ENCODE data around the gene NAPEPLD.

Gene NAPEPLD

DNA sequence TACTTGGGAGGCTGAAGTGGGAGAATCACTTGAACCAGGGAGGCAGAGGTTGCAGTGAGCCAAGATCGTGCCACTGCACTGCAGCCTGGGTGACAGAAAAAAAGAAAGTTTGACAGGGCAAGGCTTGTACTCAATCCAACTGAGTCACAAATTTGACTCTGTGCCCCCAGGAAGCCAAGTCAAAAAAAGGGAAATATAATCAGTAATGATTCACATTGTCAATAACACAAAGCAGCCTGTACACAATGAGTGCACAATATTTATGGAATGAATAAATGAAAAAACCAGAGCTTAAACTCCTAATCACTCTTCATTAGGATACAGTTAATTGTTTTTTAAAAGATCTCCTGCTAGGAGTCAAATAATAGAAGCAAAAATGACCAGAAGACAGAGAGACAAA, 6.4 kb downstream of the NAPEPLD start:
- no peak for TF ChIP-seq CTCF (conservative IDR thresholded peaks at IDR 0.05; ENCODE audit: control insufficient read depth, insufficient read depth, low read depth, low read length)
- no peak for DNase-seq (ENCODE audit: low read depth)
- no peak overlapping the region for H3K4me3 ChIP-seq (ENCODE audit: control insufficient read depth, low read depth, low read length)

- no peak overlapping the region for H3K4me3 ChIP-seq (ENCODE audit: control insufficient read depth, low read depth, low read length)
- DNase-seq (ENCODE audit: low read depth): no peak
- no peak for TF ChIP-seq CTCF (conservative IDR thresholded peaks at IDR 0.05; ENCODE audit: control insufficient read depth, insufficient read depth, low read depth, low read length)
Measured at GRCh38 chr7:103141753-103142404, 7.0 kb downstream of the NAPEPLD start.

GRCh38 chr7:103140685-103141084, 8.2 kb downstream of the NAPEPLD start:
- no peak for DNase-seq (ENCODE audit: low read depth)
- no peak overlapping the region for H3K4me3 ChIP-seq (ENCODE audit: control insufficient read depth, low read depth, low read length)
- TF ChIP-seq CTCF (conservative IDR thresholded peaks at IDR 0.05; ENCODE audit: control insufficient read depth, insufficient read depth, low read depth, low read length): no peak

DNA sequence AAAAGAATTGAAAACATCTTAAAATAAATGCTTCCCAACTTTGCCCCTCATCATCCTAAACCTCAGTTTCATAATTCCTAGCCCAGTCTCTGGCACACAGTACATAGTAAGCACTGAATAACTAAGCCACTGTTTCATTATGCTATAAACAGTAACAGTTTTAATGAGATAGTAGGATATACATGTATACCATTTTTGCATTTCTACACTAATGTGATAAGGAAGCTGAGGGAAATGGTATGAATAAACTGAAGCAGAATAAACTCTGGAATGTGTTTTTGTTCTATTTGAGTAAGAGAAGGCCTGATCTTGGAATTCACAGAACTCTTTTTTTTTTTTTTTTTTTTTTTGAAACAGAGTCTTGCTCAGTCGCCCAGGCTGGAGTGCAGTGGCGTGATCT, 8.8 kb downstream of the NAPEPLD start:
- no peak for DNase-seq (ENCODE audit: low read depth)
- no peak overlapping the region for H3K4me3 ChIP-seq (ENCODE audit: control insufficient read depth, low read depth, low read length)
- no peak for TF ChIP-seq CTCF (conservative IDR thresholded peaks at IDR 0.05; ENCODE audit: control insufficient read depth, insufficient read depth, low read depth, low read length)

GRCh38 chr7:103134836-103135554, 13.9 kb downstream of the NAPEPLD start:
- no peak overlapping the region for H3K4me3 ChIP-seq (ENCODE audit: control insufficient read depth, low read depth, low read length)
- peak; percentile 30 for DNase-seq (ENCODE audit: low read depth)
- TF ChIP-seq CTCF (conservative IDR thresholded peaks at IDR 0.05; ENCODE audit: control insufficient read depth, insufficient read depth, low read depth, low read length): no peak

DNA sequence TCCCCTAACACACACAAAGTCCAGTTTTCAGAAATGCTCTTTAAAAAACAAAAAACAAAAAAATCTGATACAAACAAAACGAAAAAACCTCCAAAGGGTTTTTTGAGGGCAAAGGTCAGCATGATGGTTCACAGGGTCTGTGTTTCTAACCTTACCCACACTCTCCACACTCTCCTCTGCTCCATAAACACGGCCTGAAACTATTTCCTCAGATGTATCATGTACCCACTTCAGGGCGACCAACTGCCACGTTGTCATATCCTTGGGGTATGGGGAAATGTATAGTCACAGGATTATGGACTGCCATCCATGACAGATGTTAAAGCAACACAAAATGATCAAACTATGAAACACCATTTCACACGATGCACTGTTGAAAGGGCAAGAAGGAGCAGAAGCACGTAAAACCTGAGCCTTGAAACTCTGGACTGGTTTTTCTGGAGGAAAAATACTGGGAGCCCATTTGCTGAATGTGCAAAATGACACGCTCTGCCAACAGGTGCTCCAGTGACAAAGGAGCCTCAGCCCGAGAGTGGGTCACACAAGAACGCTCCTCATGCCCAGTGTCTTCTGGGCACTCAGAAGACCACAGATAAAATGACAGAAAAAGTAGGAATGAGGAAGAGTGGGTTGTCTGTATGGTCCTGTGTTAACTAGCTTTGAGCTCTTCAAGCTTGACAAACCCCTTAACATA, 15.8 kb downstream of the NAPEPLD start:
- DNase-seq (ENCODE audit: low read depth): no peak
- TF ChIP-seq CTCF (conservative IDR thresholded peaks at IDR 0.05; ENCODE audit: control insufficient read depth, insufficient read depth, low read depth, low read length): no peak
- no peak overlapping the region for H3K4me3 ChIP-seq (ENCODE audit: control insufficient read depth, low read depth, low read length)
